Right ventricle myocardium superior (tissue), 1 donor: Measurements from ENCODE around the gene RBP2. TPM values are rescaled to one million over a fixed set of nuclear protein-coding genes. Genes with fewer than 3 reads are reported as not detected.

Source experiments
- ATAC-seq: fragments of 200-7000 bp; cut with Tn5 transposase; one replicate; pipeline ENCODE4 v1.9.1; 2020; ENCODE audit warnings: mild to moderate bottlenecking; ENCODE audit not compliant: poor library complexity
- DNase-seq: peaks from one replicate; pipeline ENCODE4 v3.0.0-alpha.2; 2020
- intact Hi-C: fragments of 100-400 bp; cut with DNase I; formaldehyde crosslinking; loops from one replicate; pipeline ENCODE4 v1.11.2; 2022
- total RNA-seq: library from RNA; stranded (reverse); fragmentation: NEBNext Ultra II Directional; extraction: Animal tissue kit (Norgen Biotek cat#: 25700); gene quantifications from one replicate; pipeline ENCODE4 v1.2.1, GENCODE V29; 2021
- donor health status: DM: no; HTN: yes; CAD: no; lungs with severe emphysema.

RBP2 gene
- total RNA-seq, 1 donor from 2014 or later, result not detected

DNA sequence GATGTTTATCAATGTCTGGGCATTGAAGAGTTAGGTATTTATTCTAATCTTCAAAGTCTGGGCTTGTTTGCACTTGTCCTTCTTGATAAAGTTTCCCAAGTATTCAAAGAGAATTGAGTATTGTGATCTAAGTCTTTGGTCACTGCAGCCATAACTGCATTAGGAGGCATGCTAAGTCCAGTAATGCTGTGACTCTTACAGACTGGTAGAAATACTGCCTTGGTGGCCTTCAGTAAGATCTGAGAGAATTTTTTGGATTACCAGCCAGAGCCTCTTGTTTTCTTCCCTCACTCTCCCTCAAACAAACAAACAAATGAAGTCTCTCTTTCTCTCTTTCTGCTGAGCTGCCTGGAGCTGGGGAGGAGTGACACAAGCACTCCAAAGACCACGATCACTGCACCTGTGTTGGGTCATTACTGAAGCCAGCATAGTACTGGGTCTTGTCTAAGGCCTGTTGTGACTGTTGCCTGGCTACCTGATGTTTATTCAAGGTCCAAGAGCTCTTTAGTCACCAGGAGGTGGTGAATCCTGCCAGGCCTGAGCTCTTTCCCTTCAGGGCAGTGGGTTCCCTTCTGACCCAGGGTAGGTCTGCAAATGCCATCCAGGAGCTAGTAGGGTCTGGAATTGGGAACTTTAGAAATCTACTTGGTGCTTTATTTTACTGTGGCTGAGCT lies 14.8 kb upstream of the RBP2 start:
- DNase-seq (no peak), ATAC-seq (peak; percentile 79)
- intact Hi-C loops, result no loop called here

DNA sequence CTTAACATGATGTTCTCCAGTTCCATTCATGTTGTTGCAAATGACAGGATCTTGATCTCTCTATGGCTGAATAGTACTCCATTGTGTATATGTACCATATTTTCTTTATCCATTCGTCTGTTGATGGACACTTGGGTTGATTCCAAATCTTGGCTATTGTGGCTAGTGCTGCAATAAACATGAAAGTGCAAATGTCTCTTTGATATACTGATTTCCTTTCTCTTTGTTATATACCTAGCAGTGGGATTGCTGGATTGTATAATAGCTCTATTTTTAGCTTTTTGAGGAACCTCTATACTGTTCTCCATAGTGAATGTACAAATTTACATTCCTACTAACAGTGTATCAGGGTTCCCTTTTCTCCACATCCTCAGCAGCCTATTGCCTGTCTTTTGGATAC lies 5.9 kb upstream of the RBP2 start:
- DNase-seq, result no peak
- intact Hi-C loops, result no loop called here
- no peak for ATAC-seq

DNA sequence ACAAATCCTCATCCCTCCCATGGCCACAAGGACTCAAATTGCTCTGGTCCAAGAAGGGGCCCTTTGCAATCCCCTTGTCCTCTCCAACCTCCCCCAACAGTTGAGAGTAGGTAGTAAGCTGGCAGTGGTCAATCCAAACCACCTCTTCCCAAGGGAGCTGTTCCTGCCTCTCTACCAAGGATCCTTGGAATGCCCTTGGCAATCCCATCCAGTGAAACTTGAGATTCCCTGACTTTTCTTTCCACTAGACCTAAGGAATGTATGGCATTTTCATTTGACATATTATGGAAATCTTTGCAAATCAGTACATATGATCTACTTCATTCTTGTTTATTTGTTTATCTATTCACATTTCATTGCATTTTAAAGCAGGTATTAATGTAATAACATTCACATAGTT lies 4.8 kb upstream of the RBP2 start:
- intact Hi-C loops, result no loop called here
- no peak for ATAC-seq
- DNase-seq, result no peak

DNA sequence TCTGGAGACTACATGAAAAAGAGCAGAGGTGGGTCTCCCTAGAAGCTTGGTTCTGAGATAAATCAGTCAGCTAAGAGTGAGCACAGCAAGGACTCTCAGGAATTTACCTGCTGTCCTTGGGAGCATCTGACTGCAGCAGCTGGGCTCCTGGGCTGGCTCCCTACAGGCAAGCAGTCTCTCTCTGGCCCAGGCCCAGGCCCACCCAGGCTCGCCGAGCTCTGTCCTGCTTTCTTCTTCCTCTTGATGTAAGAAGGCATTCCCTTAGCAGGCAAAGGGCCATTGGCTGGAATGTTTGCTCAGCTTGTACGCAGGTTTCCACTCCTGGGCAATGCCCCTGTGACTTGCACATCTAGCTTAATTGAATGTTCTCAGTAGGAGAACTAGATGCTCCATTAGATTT lies 4.3 kb upstream of the RBP2 start:
- intact Hi-C loops, result no loop called here
- ATAC-seq (no peak), DNase-seq (no peak)

DNA sequence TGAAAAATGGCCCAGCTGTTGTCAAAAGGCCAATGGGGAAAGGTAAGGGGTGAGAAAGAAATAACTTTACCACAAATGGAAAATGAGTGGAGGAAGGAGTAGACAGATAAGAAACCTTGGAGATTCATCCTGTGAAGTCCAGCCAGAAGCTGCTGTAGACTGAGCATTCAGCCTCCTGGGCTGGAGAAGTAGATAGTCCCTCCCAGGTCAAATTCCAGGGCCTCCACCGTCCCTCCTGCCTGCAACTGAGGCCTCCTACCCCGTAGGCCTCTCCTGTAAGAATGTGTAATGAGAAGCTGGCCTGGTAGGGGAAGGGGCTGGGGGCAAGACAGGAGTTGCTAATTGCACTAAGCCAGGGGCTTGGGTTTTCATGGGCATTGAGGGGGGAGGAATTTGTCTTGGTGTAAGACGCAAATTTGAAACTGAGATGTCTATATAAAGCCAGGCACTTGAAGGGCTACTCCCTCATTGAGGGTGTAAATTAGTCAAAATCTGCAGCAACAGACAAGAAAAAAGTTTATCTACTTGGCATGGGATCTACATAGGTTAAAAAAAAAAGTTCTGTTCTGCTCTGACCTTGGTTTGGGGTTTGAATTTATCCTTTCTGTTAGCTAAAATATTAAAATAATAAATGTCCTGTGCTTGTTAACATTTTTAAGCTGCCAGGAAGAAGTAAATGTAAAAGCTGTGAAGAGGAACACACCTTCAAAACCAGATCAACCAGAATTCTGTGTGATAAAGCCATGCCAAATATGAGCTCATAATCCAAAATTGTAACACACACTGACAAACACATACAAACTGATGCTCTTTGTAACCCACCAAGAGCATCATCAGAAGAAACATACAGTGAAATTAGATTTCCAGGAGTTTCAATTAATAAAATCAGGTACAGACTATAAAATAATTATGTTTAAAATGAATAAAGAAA lies 1.7 kb upstream of the RBP2 start:
- ATAC-seq, result no peak
- DNase-seq, result no peak
- intact Hi-C loops, result no loop called here

DNA sequence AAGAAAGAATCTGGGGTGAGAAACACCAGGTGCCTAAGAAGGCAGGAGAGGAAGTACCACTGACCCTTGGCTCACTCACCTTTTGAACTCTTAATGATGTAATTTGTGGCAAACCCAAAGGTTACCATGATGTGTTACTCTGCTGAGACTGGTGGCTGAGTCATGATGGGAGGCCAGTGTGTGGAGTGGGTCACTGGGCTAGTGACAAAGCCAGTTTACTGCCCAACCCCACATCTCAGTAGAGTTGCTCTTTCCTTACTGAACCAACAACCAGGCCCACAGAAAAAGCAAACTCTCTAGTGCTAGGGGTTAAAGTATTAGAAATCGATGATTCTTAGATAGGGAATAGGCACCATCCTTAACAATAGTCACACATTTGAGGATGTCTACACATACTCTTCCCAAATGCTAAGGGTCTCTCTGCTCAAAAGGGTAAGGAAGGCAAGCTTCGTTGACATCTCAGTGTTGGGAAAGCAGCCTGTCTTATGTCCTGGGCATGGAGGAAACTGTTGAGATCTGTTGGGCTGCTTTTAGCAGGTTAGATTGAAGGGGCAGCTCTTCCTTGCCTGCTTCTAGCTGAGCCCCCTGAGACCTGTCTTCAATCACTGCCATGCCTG lies 3.1 kb downstream of the RBP2 start:
- intact Hi-C loops, result no loop called here
- ATAC-seq, result no peak

DNA sequence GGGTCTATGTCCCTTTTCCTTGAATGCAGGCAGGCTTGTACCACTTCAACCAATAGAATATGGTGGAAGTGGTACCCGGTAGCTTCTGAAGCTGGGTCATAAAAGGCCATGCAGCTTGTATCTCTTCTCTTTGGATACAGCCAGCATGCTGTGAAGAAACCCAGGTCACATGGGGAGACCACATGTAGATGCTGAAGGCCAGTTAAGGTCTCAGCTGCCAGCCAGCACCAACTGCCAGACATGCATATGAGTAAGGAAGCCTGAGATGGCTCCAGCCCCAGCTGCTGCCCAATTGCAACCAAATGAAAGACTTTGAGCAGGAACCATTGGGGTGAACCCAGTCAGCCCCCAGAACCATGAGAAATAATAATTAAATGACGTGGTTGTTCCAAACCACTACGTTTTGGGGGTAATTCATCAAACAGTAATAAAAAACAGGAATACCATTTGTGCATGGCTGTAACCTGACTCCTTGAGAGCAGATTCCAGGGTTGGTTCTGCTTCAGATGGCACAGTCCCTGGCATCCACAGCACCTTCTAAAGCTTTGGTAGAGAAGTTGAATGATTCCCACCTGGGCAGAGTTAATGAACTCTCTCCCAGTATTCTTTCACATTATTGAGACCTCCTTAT lies 3.8 kb downstream of the RBP2 start:
- intact Hi-C loops, result no loop called here
- ATAC-seq (no peak), DNase-seq (no peak)

More for the DNA sequence above, 3.1 kb downstream of the RBP2 start:
- no peak for DNase-seq

DNA sequence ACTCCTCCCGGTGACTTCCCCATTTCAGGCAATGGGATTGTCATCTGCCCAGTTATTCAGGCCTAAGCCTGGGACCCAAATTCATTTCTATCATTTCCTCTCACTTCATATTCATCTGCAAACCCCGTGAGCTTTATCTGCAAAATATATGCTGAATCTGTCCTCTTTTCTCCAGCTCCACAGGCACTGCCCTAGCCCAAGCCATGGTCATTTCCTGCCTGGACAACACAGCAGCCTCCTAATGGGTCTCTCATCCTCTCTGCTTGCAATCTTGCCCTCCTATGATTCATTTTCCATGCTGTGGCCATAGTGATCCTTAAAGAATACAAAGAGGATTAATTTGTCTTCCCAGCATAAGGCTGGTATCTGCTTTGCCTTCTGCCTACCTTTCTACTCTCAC lies 6.1 kb downstream of the RBP2 start:
- no peak for ATAC-seq
- no peak for DNase-seq
- intact Hi-C loops, result no loop called here

DNA sequence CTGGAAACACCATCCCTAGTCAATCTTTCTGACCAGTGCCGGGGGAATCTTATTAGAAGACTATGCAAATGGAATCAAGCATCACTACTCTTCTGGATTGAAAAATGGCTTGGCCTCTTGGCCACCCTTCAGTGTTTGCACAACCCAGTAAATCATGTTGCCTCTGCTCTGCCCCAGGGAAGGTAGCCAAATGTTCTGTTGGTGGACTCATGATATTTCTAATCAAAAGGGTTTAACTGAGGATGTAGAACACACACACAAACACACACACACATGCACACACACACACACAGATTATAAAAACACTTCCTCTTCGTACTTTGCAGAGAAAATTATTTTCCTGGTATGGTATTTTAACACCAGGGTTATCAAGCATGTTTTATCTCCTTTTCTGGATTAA lies 7.9 kb downstream of the RBP2 start:
- no peak for DNase-seq
- ATAC-seq, result no peak
- intact Hi-C loops, result no loop called here

DNA sequence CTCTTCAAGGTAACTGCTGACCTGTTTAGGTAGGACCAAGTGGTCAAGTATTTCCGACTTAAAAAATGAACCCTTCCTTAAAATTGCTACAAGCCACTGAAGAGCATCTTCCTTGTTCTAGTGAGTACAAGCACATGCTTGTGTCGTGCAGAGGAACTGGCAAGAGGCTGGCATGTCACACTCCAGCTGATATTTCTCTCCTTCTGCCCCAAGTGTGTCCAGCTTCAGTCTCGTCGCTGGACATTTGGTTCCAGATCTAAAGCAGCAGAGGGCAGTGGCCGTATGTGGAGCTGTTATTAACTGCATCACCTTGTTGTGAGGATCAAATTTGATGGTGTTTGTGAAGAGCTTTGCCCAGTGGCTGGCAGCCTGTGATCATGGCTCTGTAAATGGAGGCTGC lies 10.0 kb downstream of the RBP2 start:
- ATAC-seq, result no peak
- no peak for DNase-seq
- intact Hi-C loops, result no loop called here

DNA sequence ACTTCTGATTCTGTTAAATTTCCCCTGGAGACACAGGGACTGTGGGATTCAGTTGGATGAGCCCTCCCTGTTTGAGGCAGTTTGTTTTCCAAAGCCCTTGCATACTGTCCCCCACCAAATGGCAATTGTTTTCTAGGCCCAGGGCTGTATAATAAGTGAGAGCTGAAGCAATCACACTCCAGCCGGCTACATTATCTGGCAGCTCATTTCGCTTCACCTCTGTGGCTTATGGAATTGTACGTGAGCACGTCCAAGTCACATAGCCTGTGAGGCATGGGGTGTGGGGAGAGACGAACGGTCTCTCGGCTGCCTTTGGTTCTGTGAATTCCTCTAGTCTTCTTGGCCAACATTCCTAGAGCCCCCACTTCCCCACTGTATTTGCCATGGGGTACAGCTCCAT lies 10.7 kb downstream of the RBP2 start:
- intact Hi-C loops, result no loop called here
- no peak for ATAC-seq
- no peak for DNase-seq

DNA sequence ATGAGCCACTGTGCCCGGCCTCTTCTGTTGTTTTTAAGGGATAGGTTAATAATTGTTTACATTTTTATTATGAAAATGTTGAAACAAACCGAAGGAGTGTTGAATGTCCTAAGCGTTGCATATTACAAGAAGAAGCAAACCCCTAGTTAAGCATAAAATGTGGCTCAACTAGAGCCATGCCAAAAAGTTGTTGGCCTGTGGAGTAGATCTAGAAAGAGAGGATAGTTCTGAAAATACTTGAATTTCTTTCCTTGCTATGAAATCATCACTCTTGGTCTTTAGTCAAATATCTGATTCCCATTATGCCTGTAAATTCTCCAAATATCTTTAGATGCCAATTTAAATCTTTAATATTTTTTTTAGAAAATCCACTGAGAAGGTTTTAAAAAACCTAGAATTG lies 12.8 kb downstream of the RBP2 start:
- intact Hi-C loops, result no loop called here
- no peak for DNase-seq

DNA sequence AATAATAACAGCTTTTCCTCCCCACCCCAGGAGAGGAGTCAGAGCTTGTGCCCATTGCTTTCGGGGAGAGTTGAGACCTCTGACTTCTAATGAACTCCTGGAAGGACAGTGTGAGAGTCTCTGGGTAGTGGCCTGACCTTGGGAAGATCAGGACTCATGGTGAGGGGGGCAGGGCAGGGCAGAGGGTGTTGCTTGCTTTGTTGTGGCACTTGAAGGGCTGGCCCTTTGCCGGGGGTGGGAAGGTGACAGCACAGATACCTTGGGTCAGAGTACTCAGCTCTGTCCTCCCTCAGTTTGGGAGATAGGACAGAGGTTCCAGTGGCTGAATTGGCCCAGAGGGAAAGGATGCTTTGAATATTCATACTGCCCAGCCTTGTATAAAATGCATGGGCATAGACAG lies 15.8 kb downstream of the RBP2 start:
- peak; percentile 29 for ATAC-seq
- DNase-seq, result peak; percentile 50
- intact Hi-C loops, result no loop called here

More for the DNA sequence above, 12.8 kb downstream of the RBP2 start:
- no peak for ATAC-seq

DNA sequence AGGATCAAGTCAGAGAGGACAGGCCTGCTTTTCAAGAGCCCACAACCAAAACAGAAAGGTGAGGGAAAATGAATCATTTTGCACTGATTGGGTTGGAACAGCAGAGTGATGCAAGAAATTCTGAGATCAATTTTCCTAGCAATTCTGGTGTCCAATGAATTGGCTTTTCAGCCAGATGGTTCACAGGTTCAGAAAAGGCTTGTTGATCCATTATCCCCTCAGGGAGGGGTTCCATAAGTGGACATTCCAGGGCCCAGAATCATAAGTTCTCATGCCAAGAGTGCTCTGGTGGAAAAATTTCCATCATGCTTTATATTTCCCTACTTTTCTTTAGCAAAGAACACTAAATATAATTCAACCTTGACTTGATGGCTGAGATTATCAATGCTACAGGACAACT lies 16.2 kb downstream of the RBP2 start:
- DNase-seq (no peak), ATAC-seq (no peak)
- intact Hi-C loops, result no loop called here

DNA sequence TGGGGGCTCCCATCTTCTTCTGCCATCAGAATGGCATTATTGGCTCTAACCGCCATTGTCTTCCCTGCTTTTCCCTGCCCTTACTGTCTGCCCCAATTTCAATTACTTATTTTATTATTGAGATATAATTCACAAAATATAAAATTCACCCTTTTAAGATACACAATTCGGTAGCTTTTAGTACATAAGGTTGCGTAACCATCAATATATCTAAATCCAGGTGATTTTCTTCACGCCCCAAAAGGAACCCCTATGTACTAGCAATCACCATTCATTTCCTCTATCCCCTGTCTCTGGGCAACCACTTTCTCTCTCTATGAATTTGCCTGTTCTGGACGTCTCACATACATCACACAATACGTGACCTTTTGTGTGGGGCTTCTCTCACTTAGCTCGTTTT lies 18.0 kb downstream of the RBP2 start:
- ATAC-seq, result no peak
- DNase-seq, result no peak
- intact Hi-C loops, result no loop called here

DNA sequence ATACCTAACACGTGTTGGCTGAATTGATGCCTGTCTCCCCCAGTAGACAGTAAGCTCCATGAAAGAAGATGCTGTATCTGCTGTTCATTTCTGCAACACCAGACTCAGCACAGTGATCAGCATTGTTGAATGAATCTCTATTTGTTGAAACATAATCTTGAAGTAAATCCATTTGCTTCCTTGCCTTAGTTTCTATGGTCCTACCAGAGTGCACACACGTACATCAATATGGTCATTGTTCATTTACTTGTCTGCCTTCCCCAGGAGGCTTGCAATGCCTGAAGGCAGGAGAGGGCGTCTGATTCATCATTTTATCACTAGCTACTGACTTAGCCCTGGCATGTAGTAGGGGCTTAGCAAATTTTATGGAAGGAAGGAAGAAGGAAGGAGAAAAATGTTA lies 19.2 kb downstream of the RBP2 start:
- no peak for ATAC-seq
- intact Hi-C loops, result no loop called here
- DNase-seq, result no peak

DNA sequence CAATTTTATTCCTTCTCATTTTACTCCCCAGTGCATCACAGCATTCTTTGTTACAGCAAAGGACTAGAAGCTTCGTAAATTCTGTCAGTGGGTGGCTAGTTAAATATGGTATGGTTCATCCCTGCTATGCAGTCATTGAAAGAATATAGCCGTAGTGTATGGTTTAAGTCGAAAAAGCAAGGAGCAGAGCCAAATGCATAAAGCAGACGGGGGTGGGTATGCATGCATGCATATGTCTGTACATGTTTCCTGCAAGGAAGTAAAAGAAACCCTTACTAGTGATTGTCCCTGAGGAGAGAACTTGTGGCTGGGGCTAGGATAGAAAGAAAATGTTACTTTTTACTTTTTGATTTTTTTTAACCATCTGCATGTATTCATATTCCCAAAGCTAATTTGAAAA lies 19.9 kb downstream of the RBP2 start:
- ATAC-seq, result no peak
- intact Hi-C loops, result no loop called here
- no peak for DNase-seq

DNA sequence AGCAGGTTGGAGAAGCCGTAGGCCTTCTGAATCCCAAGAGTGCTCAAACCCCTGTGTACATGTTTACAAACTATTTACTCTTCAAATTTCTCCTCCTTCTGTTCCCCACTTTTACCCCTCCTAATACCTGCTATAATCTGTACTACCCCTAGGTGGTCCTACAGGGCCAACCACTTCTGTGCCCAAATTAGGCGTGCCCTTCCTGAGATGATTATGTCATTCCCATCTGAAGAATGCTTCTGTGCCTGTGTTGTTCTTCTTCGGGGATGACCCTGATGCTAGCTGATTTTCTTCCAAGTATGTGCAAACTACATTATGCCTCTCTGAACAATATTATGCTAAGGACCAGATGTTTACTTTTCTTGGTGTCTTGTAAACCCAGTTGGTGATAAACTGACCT lies 20.5 kb downstream of the RBP2 start:
- DNase-seq (no peak), ATAC-seq (no peak)
- intact Hi-C loops, result no loop called here

DNA sequence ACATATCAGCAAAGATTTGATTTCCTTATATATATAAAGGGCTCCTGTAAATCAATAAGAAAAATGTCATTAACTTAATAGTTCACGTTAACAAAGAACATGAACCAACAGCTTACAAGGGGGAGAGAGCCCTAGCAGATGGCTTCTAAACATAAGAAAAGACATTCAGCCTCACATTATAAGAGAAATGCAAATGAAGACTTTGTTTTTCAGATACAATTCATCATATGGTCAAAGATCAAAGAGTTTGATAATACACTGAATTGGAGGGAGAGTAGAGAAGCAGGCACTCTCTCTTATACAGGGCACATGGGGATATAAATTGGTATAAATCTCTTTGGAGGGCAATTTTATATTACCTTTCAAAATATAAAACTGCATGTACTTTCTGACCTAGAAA lies 21.1 kb downstream of the RBP2 start:
- no peak for ATAC-seq
- no peak for DNase-seq
- intact Hi-C loops, result no loop called here

DNA sequence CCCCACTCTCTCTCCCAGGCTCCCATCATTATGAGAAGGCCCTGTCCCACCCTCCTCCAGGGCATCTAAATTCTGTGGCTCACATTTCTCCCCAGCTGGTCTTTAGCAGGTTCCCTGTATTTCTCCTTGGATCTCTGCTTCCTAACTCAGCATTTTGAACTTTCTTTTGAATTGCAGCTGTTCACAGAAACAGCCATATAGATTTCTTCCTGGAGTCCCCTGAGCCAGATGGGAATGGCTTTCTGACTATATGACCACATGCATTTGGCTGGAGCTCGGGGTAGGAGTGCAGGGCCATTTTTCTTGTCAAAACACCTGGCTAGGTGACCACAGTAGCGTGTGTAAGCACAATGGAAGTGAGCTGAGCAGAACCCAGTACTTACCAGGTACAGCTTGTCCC lies 22.0 kb downstream of the RBP2 start:
- ATAC-seq, result no peak
- no peak for DNase-seq
- intact Hi-C loops, result no loop called here
